K562 (cell line): ENCODE data around the gene PTK7. TPM values are rescaled to one million over a fixed set of nuclear protein-coding genes. Genes with fewer than 3 reads are reported as not detected.

Experiments
- CBFB ChIP-seq: sonication (generic); formaldehyde crosslinking; IDR thresholded peaks from 2 replicates; pipeline ENCODE4 v1.4.0; 2020; ENCODE audit warnings: mild to moderate bottlenecking, missing genetic modification reagents
- CREB5 ChIP-seq: fragments of 250-450 bp; sonication (Bioruptor Pico); IDR thresholded peaks from 2 replicates; pipeline ENCODE4 v1.5.0; 2020; ENCODE audit warnings: mild to moderate bottlenecking
- CTBP1 ChIP-seq: fragments of 450-650 bp; IDR thresholded peaks from 2 replicates; pipeline ENCODE4 v1.6.1; 2016; ENCODE audit warnings: borderline replicate concordance
- E2F6 ChIP-seq, 2 experiments: IDR thresholded peaks; 2 replicates each; pipeline ENCODE4 v1.6.1; 2011; ENCODE audit warnings: borderline replicate concordance in 1 of 2, control low read depth in 1 of 2, low read depth in 1 of 2, low read length in 1 of 2, mild to moderate bottlenecking in 1 of 2, mixed read lengths in 1 of 2, moderate library complexity in 1 of 2; ENCODE audit not compliant: insufficient read depth in 1 of 2, insufficient read length in 1 of 2, poor library complexity in 1 of 2, severe bottlenecking in 1 of 2; ENCODE audit errors: extremely low read depth in 1 of 2
- EGR1 ChIP-seq: fragments of 450-650 bp; conservative IDR thresholded peaks from 2 replicates; pipeline ENCODE4 v1.6.1; 2017; ENCODE audit warnings: mild to moderate bottlenecking
- ELF2 ChIP-seq: fragments of 250-450 bp; sonication (Bioruptor Pico); IDR thresholded peaks from 2 replicates; pipeline ENCODE4 v1.5.0; 2021; ENCODE audit warnings: mild to moderate bottlenecking
- ETV1 ChIP-seq: fragments of 450-650 bp; conservative IDR thresholded peaks from 2 replicates; pipeline ENCODE4 v1.6.1; 2016; ENCODE audit warnings: missing genetic modification characterization, control low read depth, low read depth, missing compliant biosample characterization
- HBP1 ChIP-seq: fragments of 450-650 bp; formaldehyde crosslinking; IDR thresholded peaks from 2 replicates; pipeline ENCODE4 v1.4.0; 2022; ENCODE audit warnings: missing genetic modification characterization
- HEY1 ChIP-seq: fragments of 250-450 bp; sonication (Bioruptor Pico); IDR thresholded peaks from 2 replicates; pipeline ENCODE4 v1.5.0; 2020; ENCODE audit warnings: mild to moderate bottlenecking, moderate library complexity, borderline replicate concordance
- ILK ChIP-seq: fragments of 450-650 bp; IDR thresholded peaks from 2 replicates; pipeline ENCODE4 v1.6.1; 2016; ENCODE audit warnings: missing genetic modification characterization, low read depth, mild to moderate bottlenecking, missing compliant biosample characterization, moderate library complexity, borderline replicate concordance
- KDM1A ChIP-seq, 2 experiments: fragments of 450-650 bp; IDR thresholded peaks; 2 replicates each; pipeline ENCODE4 v1.6.1; 2016; ENCODE audit warnings: mild to moderate bottlenecking in 2 of 2
- MAFG ChIP-seq: fragments of 450-650 bp; conservative IDR thresholded peaks from 2 replicates; pipeline ENCODE4 v1.6.1; 2016; ENCODE audit warnings: missing genetic modification characterization, missing compliant biosample characterization
- NEUROD1 ChIP-seq: fragments of 150-350 bp; IDR thresholded peaks from 2 replicates; pipeline ENCODE4 v1.6.1; 2014; ENCODE audit warnings: borderline replicate concordance, low read length, low read depth; ENCODE audit not compliant: partially characterized antibody
- PHF8 ChIP-seq: fragments of 200-600 bp; sonication (generic); IDR thresholded peaks from 2 replicates; pipeline ENCODE4 v1.6.1; 2012; ENCODE audit warnings: mixed run types, mild to moderate bottlenecking, inconsistent platforms, low read length, moderate library complexity, borderline replicate concordance
- POLR3G ChIP-seq: IDR thresholded peaks from 2 replicates; pipeline ENCODE4 v1.6.1; 2011; ENCODE audit not compliant: insufficient read length, insufficient replicate concordance; ENCODE audit errors: extremely low read depth
- PYGO2 ChIP-seq: fragments of 450-650 bp; IDR thresholded peaks from 2 replicates; pipeline ENCODE4 v1.6.1; 2016; ENCODE audit warnings: mild to moderate bottlenecking, missing genetic modification characterization, moderate library complexity, missing compliant biosample characterization
- SMARCC2 ChIP-seq: fragments of 450-650 bp; IDR thresholded peaks from 2 replicates; pipeline ENCODE4 v1.6.1; 2017; ENCODE audit warnings: antibody characterized with exemption, moderate library complexity, mild to moderate bottlenecking, low read depth
- SMARCE1 ChIP-seq: fragments of 450-650 bp; IDR thresholded peaks from 2 replicates; pipeline ENCODE4 v1.7.1; 2016; ENCODE audit warnings: mild to moderate bottlenecking
- ZNF217 ChIP-seq: sonication (generic); formaldehyde crosslinking; IDR thresholded peaks from 2 replicates; pipeline ENCODE4 v1.8.0; 2022; ENCODE audit warnings: mild to moderate bottlenecking, missing genetic modification reagents
- ZNF24 ChIP-seq: fragments of 450-650 bp; IDR thresholded peaks from 2 replicates; pipeline ENCODE4 v1.6.1; 2016
- ZNF274 ChIP-seq: IDR thresholded peaks from 2 replicates; pipeline ENCODE4 v1.6.1; 2011; ENCODE audit warnings: low read depth, mild to moderate bottlenecking, low read length, moderate library complexity, borderline replicate concordance
- ZNF511 ChIP-seq: sonication (generic); formaldehyde crosslinking; IDR thresholded peaks from 2 replicates; pipeline ENCODE4 v1.8.0; 2022; ENCODE audit warnings: mild to moderate bottlenecking, missing genetic modification reagents
- ZNF589 ChIP-seq: fragments of 200-800 bp; sonication (Bioruptor generic); IDR thresholded peaks from 2 replicates; pipeline ENCODE4 v1.6.1; 2016; ENCODE audit warnings: low read depth, missing genetic modification characterization, missing compliant biosample characterization
- polyA plus RNA-seq, 8 experiments: library from polyadenylated mRNA; depleted of rRNA in 4 of 8; stranded (reverse) in 5 of 8; unstranded in 3 of 8; fragments of >200 nt; fragmentation: Nextera tagmentation in 2 of 8; fragmentation: Illumina TruSeq in 1 of 8; extraction: Ambion mirVana in 2 of 8; extraction: Trizol in 1 of 8; gene quantifications; 2 replicates each; pipeline versions ENCODE4 v1.2.1 to v1.2.3, GENCODE V29; 2011 to 2014; ENCODE audit warnings: inconsistent platforms in 1 of 8, missing spikeins in 1 of 8
- total RNA-seq, 7 experiments: library from RNA; depleted of rRNA in 6 of 7; stranded (reverse); fragments of >200 nt in 6 of 7; fragmentation: Illumina TruSeq in 2 of 7; extraction: Trizol in 2 of 7; gene quantifications; 2 replicates each; pipeline versions ENCODE4 v1.2.1 to v1.2.3, GENCODE V29; 2011 to 2021; ENCODE audit warnings: low replicate concordance in 1 of 7

PTK7 gene
- total and polyA plus RNA-seq, 9 of the 15 experiments (the other 6 are each of a cell fraction or from before 2014, with no cell fraction given), result 0.20 to 6.8 (median 4.2) TPM

GRCh38 chr6:43181942-43182860 lies 106.1 kb downstream of the PTK7 start, which contains the start of gene CUL9 (continued):
- TF ChIP-seq NEUROD1 (peak; percentile 58), CTBP1 (peak; percentile 84; the same call in 1 of the 2 replicates), ZNF589 (CRISPR knock-in tag) (0 out of 2 replicates have a peak, but pooled peaks have one; percentile 46), ILK (tag) (no peak), PHF8 (peak; percentile 75; the same call in 1 of the 2 replicates), EGR1 (peak; percentile 59), MAFG (tag) (no peak), PYGO2 (tag) (no peak), SMARCC2 (no peak), HBP1 (peak; percentile 70; the same call in 1 of the 2 replicates), ZNF217 (CRISPR knock-in tag) (peak; percentile 84; the same call in 1 of the 2 replicates), ZNF24 (0 out of 2 replicates have a peak, but pooled peaks have one; percentile 46), KDM1A (IDR thresholded peaks at IDR 0.05) (peak in 1 of 2 experiments; percentile 40; a peak in 3 of 4 replicates), POLR3G (no peak), ELF2 (CRISPR knock-in tag) (peak; percentile 97), CBFB (CRISPR knock-in tag) (peak; percentile 95), HEY1 (CRISPR knock-in tag) (no peak), ETV1 (tag) (peak; percentile 46; the same call in 1 of the 2 replicates), ZNF511 (CRISPR knock-in tag) (peak; percentile 96; the same call in 1 of the 2 replicates), SMARCE1 (peak; percentile 42; the same call in 1 of the 2 replicates), CREB5 (no peak), ZNF274 (no peak), E2F6 (IDR thresholded peaks at IDR 0.05; ENCODE audit: borderline replicate concordance in 1 of 2, extremely low read depth in 1 of 2, insufficient read depth in 1 of 2, insufficient read length in 1 of 2, low read depth in 1 of 2, low read length in 1 of 2, poor library complexity in 1 of 2, severe bottlenecking in 1 of 2) (peak; percentile 96)
